HG03520 (cell line): Measurements from ENCODE around the gene GJC2.
A peak's percentile ranks its signal among the peaks of the same experiment; 100 is the strongest.

ENCODE experiments used
- ATAC-seq: cut with Tn5 transposase; IDR thresholded peaks from one replicate; pipeline ENCODE4 v1.9.1; 2021; ENCODE audit warnings: mild to moderate bottlenecking, moderate library complexity; ENCODE audit not compliant: unreplicated experiment

Gene GJC2

DNA sequence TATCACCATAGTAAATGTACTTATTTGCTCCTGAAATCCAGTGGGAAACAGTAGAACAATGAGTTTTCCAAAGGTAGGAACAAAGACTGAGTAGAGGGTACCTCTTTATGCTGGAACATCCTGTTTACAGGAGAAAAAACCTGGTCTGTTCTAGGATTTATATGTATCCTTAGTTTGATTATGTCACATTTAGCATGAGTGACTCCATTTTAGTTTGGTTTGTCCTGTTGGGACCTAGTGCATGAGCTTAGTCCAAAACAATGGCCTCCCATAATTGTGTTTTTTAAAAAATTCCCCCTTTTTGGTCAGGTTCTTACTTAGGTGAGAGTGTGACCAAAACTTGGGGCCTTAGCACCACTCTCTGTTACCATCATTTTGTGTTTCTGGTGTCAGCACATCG lies 37.1 kb upstream of the GJC2 start:
- no peak for ATAC-seq

GRCh38 chr1:228114827-228115226 lies 34.9 kb upstream of the GJC2 start:
- no peak for ATAC-seq

DNA sequence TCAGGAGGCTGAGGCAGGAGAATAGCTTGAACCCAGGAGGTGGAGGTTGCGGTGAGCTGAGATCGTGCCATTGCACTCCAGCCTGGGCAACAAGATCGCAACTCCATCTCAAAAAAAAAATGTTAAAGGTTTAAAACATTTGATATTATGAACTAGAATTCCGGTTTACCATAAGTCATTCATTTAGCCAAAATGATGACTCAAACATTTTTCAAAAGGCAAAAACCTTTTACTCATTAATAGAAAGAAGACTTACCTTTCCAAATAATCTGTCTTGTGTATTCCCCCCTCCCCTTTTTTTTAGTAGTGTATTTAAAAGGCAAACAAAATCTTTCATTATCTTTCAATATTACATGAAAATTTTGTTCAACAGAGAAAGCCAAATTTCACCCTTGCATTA lies 32.4 kb upstream of the GJC2 start:
- ATAC-seq: no peak

DNA sequence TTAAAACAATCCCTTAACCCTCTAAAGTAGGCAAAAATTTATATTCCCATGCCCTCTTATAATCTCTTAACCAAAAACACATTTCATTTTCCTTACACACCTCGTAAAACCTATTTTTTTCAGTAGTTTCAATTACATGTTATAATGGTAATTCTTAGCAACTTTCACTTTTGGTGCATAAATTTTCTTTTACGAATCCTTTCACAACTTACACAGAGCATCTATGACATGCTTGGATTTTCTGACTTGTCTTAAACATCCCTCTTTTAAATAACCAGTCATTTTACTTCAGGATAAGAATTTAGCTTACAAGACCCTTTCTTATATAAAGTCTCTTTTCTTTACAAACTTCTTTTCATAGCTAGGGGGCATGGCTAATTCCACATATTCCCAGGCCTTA lies 31.7 kb upstream of the GJC2 start:
- no peak for ATAC-seq

GRCh38 chr1:228120351-228120750 lies 29.4 kb upstream of the GJC2 start:
- no peak for ATAC-seq

- ATAC-seq: no peak
Measured at GRCh38 chr1:228120857-228121489, 28.8 kb upstream of the GJC2 start.

DNA sequence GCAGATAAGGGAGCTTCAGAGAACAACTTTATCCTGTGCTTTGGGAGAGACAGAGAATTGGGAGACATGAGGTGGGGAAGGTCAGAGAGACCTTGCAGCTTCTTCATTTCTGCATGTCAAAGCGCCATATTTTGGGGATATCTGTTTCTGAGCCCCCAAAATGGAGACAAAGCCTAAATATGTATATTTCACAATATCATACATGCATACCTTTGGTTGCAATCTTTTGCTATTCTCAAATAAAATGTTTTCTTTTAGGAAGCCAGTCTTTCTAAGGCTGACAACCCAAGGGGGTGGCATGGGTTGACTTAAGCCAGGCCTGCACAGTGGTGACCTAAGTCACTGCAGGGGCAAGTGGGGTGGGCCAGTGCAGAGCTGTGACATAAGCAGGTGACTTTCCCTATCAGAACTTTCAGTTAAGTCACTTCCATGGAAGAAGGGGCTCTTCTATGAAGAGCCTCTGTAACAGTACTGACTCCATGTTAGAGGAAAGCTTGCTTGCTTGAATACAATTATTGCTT lies 26.7 kb upstream of the GJC2 start:
- ATAC-seq: no peak

GRCh38 chr1:228123505-228123904 lies 26.2 kb upstream of the GJC2 start:
- no peak for ATAC-seq

DNA sequence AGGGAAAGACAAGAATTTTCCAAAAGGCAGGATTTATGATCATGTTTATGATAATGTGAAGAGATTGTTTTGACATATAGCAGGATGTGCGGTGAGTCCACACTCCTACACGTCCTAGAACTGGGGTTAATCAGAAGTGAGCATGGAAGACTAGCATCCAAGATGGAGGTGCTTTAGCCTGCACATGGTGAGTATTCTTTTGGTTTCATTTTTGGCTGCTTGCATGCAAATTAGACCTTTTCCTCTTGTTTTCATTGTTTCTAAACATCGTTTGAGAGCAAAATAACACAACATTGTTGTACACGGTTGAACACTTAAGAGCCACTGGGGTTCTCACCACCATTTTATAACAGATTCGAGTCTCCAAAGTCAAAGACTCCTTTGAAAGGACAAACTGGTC lies 24.5 kb upstream of the GJC2 start:
- ATAC-seq: no peak

- ATAC-seq: no peak
Measured at GRCh38 chr1:228131766-228132165, 18.0 kb upstream of the GJC2 start.

DNA sequence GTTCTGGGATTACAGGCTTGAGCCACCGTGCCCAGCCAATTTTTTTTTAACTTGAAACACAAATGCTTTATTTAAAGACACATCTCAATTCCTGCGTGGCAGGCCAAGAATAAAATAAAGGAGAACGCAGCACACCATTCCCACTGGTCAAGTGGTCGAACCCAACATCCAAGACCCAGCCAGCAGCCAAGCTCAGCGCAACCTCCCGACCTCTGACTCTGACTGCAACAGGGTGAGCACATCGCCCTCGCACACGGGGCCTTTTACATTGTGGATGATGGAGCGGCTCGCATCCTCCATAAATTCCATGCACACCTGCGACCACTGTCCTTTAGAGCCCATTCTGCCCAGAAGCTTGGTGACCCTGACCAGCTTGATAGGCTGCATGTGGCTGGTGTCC lies 15.1 kb upstream of the GJC2 start:
- ATAC-seq: no peak

- ATAC-seq: no peak
Measured at GRCh38 chr1:228136901-228137300, 12.8 kb upstream of the GJC2 start.

- no peak for ATAC-seq
Measured at GRCh38 chr1:228139406-228139930, 10.3 kb upstream of the GJC2 start.

DNA sequence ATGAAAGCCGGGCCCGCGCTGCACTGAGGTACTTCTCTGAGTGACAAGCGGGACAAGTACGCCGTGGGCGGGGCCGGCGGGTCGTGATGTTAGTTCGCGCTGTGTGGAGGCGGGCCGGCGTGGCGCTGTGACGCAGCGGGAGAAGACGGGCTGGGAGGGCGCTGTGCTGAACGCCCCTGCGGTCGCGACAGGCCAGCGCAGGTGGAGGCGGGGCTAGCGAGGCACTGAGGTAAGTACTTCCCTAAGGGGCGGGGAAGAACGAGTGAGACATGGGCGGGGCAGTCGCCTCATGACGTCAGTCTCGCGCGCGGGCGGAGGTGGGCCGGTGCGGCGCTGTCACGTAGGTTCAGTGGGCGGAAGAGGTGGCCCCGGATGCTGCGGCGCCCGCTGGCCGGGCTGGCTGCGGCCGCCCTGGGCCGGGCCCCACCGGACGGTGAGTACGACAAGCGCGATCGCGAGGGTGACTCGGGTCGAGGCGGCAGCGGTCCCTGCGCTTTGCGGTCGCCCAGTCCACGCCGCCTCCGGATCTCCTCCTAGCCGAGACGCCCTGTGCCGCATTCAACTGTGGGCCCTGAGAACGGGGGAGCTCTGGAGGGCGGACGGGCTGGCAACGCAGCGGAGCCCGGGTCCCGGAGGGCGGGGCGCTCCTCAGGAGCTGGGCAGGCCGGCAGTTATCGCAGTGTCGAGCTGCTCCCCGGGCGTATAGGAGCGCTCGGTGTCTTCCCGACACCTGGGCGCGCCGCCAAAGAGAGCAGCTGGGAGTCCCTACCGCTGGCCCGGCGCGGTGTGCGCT lies 9.6 kb upstream of the GJC2 start, which contains the start of gene GUK1:
Gene GUK1 (plus strand): TSS at position 349 of the 793 bp plus-strand sequence. CDS start 24 bp downstream, at position 373.
- peak; percentile 94 for ATAC-seq

- no peak for ATAC-seq
Measured at GRCh38 chr1:228140724-228141225, 9.0 kb upstream of the GJC2 start.

DNA sequence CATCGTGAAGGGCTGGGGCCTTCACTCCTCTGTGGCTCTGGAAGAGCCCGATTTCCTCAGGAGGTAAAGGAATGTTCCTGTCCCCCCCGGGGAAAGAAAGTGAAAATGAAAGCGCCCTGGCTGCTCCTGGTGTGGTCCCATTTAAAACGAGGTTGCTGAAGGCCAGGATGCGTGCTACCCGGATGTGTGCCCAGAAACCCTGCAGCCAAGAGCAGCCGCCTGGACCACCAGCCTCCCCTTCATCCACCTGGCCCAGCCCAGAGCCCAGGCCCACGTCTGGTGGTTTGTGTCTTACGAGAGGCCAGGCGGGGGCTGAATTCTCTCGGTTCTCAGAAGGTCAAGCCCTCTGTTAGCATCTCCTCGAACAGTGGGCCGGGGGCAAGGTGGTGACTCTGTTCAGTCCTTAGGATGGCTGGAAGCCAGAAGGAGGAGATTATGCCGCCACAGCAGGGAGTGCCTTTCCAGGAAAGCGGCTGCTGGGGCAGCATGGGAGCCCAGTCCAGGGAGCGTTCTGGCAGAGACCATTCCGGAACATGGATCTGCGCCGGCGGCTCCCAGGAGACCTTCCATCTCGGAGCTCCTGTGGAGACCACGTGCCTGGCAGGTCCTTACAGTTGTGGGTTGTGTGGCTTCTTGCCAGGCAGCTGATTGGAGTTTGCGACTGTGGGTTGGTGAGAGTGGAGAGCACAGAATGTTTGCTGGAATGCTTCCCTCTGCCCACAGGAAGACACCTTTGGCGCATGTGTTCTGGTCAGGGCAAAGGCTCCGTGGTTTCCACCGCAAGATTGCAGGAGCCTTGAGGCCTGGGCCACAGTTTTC lies 8.3 kb upstream of the GJC2 start:
- ATAC-seq: no peak

GRCh38 chr1:228142155-228142691 lies 7.5 kb upstream of the GJC2 start:
- ATAC-seq: no peak

- ATAC-seq: no peak
Measured at GRCh38 chr1:228142701-228143136, 7.0 kb upstream of the GJC2 start.

GRCh38 chr1:228143480-228144192 lies 6.1 kb upstream of the GJC2 start:
- ATAC-seq: no peak
